GM18873 (cell line): ENCODE results near the gene WDR70.
"Not testable (repeated sequence)": the region's sequence is repeated elsewhere in the genome, so short reads cannot be mapped to it uniquely, and the experiment has no call there.

Experiments
- ATAC-seq: cut with Tn5 transposase; IDR thresholded peaks from one replicate; pipeline ENCODE4 v1.9.1; 2021; ENCODE audit warnings: mild to moderate bottlenecking, moderate library complexity, moderate number of reproducible peaks; ENCODE audit not compliant: unreplicated experiment, low FRiP score

The WDR70 gene

DNA sequence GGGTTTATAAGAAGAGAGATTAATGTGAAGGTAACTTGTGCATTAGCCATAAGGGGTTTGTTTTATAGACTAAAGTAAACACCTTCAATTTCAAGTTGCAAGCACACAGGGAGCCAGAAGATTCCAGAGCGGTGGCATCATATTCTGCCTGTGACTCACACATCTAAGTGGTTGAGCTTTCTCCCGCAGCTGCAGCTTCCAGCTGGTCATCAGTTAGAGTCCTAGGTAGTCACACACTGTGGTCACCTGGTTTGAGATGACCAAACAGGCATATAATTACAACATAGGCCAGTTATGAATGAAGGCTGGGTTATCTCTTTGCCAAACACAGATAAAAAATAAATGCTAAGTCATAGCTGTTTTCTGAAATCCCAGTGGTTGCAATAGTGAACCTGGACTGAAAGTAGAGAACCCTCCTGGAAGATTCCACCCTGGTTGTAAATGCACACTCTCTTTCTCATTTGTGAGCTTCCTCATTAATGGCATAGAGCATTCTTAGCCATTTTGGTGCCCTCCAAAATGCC, 289.5 kb downstream of the WDR70 start:
- ATAC-seq = no peak

DNA sequence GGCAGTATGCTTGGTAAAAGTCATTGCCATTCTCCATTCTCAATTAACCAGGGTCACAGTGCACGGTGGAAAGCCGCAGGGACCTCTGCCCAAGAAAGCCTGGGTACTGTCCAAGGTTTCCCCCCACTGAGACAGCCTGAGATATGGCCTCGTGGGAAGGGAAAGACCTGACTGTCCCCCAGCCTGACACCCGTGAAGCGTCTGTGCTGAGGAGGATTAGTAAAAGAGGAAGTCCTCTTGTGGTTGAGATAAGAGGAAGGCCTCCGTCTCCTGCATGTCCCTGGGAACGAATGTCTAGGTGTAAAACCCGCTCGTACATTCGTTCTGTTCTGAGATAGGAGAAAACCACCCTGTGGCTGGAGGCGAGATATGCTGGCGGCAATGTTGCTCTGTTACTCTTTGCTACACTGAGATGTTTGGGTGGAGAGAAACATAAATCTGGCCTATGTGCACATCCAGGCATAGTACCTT, 293.0 kb downstream of the WDR70 start:
- not testable (repeated sequence) for ATAC-seq

DNA sequence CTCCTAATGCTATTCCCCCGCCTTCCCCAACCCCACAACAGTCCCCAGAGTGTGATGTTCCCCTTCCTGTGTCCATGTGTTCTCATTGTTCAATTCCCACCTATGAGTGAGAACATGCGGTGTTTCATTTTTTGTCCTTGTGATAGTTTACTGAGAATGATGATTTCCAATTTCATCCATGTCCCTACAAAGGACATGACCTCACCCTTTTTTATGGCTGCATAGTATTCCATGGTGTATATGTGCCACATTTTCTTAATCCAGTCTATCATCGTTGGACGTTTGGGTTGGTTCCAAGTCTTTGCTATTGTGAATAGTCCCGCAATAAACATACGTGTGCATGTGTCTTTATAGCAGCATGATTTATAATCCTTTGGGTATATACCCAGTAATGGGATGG, 295.2 kb downstream of the WDR70 start:
- not testable (repeated sequence) for ATAC-seq

DNA sequence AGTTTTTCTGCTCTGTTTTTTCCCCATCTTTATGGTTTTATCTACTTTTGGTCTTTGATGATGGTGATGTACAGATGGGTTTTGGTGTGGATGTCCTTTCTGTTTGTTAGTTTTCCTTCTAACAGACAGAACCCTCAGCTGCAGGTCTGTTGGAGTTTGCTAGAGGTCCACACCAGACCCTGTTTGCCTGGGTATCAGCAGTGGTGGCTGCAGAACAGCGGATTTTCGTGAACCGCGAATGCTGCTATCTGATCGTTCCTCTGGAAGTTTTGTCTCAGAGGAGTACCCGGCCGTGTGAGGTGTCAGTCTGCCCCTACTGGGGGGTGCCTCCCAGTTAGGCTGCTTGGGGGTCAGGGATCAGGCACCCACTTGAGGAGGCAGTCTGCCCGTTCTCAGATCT, 300.2 kb downstream of the WDR70 start:
- not testable (repeated sequence) for ATAC-seq

DNA sequence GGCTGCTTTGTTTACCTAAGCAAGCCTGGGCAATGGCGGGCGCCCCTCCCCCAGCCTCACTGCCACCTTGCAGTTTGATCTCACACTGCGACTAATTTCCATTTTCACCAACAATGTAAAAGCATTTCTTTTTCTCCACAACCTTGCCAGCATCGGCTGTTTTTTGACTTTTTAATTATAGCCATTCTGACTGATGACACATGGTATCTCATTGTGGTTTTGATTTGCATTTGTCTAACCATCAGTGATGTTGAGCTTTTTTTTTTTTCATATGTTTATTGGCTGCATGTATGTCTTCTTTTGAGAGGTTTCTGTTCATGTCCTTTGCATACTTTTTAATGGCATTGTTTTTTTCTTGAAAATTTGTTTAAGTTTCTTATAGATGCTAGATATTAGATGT, 300.8 kb downstream of the WDR70 start:
- ATAC-seq = not testable (repeated sequence)

DNA sequence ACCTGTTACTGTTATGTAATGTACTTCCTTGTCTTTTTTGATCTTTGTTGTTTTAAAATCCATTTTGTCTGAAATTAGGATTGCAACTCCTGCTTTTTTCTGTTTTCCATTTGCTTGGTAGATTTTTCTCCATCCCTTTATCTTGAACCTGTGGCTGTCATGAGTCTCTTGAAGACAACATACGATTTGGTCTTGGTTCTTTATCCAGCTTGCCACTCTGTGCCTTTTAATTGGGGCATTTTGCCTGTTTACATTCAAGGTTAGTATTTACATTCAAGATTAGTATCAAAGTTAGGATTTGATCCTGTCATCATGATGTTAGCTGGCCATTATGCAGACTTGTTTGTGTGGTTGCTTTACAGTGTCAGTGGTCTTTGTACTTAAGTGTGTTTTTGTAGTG, 304.0 kb downstream of the WDR70 start:
- ATAC-seq = no peak

DNA sequence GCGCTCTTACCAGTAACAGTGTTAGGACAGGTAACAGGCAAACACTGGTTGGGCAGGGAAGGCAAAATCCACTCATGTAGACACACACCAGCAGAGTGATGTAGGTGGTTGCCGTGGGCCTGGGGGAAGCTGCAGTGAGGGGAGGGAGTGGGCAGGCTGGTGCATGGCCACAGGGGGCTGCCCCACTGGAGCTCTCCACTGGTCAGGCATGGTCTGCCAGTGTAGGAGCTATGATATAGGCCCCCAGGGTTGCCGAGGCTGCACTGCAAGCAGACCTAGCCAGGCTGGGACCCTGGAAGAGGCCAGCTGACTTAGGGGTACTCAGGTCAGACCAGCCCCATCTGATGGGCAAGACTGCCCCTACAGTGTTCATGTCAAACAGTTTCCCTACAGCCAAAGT, 306.1 kb downstream of the WDR70 start:
- ATAC-seq = no peak

DNA sequence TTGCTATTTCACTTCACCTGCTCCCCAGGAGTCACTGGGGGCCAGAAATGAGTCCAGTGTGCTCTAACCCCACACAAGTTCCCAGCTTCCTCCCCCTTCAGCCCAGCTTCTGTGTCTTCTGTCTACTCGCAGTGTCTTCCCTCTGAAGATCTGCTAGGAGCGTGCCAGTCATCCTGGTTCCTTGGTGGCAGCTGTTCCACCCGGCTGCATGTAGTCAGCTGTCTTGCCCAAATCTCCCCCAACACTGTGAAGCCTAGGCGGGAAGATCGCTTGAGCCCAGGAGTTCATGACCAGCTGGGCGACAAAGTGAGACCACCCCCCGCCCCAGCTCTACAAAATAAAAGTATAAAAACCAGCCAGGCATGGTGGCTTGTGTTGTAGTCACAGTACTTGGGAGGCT, 306.7 kb downstream of the WDR70 start:
- no peak for ATAC-seq

DNA sequence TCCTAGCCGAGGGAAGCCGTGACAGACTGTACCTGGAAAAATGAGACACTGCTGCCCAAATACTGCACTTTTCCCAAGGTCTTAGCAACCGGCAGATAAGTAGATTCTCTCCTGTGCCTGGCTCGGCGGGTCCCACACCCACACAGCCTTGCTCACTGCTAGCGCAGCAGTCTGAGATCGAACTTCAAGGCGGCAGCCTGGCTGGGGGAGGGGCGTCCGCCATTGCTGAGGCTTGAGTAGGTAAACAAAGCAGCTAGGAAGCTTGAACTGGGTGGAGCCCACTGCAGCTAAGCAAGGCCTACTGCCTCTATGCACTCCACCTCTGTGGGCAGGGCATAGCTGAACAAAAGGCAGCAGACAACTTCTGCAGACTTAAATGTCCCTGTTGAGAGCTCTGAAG, 309.8 kb downstream of the WDR70 start:
- not testable (repeated sequence) for ATAC-seq

DNA sequence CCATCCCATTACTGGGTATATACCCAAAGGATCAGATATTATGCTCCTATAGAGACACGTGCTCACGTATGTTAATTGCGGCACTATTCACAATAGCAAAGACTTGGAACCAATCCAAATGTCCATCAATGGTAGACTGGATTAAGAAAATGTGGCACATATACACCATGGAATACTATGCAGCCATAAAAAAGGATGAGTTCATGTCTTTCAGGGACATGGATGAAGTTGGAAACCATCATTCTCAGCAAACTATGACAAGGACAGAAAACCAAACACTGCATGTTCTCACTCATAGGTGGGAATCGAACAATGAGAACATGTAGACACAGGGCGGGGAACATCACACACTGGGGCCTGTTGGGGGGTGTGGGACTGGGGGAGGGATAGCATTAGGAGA, 315.2 kb downstream of the WDR70 start:
- ATAC-seq = not testable (repeated sequence)

DNA sequence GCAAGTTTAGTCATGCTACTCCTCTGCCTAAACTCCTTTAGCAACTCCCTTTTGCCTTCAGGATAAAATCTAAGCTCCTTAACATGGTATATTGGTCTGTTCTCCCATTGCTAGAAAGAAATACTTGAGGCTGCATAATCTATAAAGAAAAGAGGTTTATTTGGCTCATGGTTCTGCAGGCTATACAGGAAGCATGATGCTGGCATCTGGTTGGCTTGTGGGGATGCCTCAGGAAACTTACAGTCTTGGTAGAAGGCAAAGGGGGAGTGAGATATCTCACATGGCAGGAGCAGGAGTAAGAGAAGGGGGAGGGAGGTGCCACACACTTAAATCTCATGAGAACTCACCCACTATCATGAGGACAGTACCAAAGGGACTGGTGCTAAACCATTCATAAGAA, 315.7 kb downstream of the WDR70 start:
- ATAC-seq = no peak

DNA sequence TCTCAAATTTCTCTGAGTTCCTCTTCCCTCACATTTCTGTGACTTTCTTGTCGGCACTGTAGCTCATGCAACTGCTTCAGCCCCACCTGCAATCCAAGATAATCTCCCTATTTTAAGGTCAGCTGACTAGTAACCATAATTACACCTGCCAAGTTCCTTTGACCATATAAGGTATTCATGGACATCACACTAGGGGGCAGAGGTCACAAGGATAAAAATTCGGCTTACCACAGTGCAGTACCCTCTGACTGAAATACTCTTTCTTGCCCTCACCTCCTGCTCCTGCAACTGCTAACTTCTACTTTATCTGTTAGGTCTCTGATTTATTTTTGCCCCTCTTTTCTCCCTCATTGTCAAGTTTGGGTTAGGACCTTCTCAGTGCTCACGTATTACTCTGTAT, 316.5 kb downstream of the WDR70 start:
- no peak for ATAC-seq

DNA sequence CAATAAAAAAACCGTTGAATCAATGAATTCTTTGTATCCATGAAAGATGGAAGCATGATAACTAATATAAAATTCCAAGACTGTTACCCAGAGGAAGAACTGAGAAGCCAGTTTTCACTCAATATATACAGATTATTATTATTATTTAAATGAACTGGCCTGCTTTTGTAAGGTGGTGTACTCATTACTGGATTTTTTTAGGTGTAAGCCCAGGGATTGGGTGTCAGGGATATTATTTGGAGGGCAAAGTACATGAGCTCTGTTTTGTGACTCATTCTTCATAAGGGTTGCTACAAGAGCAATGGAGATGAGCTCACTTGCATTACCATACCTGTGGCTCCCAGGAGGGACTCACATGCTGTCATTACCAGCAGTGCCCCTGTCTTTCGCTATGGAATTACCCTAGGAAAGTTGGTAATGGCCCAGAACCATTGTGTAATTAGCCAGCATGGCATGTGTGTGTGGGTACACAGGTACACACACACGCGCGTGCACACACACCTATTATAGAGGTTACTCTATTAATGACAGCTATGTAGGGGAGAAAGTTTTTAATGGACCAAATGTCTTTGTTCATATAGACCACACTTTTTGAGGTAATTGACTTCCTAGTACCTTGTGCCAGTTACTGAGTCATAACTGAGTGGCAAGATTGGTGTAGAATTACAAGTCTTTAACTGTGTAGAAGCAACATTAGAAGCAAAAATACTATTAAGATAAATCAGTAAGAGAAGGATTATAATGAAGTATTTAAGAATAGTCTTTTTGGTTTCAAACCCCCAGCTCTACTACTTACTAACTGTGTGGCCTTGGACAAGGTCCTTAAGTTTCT, 317.3 kb downstream of the WDR70 start:
- ATAC-seq = no peak

DNA sequence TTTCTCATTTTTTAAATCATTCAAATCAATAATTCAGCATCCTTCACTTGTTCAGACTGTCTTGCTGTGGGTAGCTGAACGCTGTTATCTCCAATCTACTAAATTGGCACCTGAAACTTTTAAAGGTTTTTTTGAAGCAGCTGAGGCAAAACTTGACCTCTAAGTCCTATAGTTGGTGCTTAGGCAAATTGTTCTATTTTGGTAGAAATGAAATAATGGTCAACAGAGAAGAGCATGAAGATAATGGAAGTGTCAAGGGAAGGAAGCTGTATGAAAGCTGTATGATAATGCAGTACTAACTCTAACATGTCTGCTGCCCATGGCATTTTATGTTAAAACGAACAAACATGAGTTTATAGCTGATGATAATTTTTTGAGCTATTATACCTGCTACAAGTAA, 322.8 kb downstream of the WDR70 start:
- no peak for ATAC-seq

DNA sequence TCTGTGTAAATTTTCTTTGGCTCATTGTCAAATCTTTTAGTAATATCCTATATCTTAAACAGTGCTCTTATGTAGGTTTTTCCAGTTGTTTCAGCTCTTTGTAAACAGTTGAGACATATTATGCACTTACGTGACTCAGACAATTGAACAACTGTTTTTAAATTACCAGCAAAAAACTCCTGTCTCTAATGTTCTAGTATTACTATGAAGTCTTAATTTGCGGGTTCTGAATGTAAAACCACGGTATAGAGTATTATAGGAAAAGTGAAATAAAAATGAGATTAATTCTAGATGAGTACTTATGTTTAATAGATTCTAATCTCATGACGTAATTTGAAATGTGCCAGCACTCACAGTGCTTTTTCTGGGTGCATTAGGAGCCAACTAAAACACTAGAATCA, 324.7 kb downstream of the WDR70 start:
- no peak for ATAC-seq

DNA sequence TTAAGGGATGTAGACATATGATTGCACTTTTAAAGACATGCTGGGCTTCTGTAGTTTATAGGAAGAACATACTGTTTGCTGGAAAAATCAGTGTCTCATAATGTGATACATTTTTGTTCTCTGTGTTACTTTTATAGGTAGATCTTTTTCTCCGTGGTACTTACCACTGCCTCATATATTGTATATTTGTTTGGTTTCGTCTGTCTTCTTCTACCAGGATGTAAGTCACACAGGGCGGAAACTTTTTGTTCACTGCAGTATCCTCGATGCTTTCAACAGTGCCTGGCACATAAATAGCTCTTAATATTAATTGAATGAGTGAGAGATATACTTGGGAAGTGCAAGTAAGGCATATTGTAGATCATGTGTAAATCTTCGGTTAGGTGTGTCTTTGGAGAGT, 325.3 kb downstream of the WDR70 start:
- ATAC-seq = no peak

DNA sequence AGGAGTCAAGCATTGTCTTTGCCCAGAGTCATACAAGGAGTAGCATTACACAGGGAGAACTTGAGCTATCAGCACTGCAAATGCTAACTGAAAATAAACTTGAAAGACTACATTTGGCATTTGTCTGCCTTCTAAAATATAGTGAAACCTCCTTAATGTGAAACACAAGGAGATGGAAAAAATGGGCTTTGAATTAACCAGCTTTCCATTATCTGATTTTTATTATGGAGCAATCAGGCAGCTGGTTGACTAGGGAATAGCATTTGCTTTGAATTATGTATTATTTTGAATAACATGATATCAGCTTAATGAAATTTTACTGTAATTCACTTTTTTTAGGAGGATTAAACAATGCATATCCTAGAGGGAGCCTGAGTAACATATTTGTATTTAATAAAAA, 329.9 kb downstream of the WDR70 start:
- ATAC-seq = no peak

DNA sequence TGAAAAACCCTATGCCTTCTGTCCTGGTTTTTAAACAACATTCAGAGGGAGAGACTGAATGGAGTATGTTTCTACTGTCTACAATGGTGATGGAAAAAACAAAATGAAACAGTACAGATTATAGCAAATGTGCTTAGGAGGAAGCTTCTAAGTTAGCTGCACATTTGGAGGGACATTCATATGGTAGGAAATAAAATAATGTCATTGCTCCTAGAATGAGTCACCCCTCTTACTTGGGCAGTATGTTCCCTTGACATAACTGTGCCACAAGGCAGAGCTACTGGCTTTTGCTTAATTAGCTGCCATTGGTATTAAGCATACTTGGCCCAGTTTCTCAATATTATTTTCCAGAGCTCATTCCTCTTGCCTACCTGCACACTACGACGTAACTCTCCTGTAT, 331.8 kb downstream of the WDR70 start:
- ATAC-seq = no peak

DNA sequence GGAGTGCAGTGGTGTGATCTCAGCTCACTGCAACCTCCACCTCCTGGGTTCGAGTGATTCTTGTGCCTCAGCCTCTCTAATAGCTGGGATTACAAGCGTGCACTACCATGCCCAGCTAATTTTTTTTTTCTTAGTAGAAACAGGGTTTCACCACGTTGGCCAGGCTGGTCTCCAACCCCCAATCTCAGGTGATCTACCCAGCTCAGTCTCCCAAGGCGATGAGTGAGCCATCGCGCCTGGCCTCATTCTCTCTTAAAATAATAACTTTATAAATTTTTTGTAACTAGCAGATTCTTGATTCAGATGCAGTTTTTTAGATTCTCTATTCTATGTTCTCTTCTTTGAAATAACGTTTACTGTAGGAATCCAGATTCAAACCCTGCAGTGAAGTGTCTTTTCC, 333.6 kb downstream of the WDR70 start:
- ATAC-seq = no peak

DNA sequence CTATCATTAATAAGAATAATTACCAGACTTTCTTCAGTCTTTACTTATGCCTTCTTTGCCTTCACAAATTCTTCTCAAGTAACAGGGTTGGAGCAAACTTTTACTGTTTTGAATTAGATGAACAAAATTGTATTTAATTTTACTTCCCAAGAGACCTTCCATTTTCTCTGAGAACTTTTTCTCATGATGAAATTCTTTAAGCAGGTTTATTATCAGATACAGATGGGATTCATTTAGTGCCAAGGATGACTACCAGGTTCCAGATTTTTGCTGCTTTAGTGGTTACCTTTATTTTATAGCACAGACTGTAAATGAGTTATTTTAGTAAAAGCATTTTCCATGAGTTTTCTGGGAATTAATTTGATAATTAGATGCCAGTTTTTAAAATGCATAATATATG, 335.6 kb downstream of the WDR70 start:
- ATAC-seq = no peak

DNA sequence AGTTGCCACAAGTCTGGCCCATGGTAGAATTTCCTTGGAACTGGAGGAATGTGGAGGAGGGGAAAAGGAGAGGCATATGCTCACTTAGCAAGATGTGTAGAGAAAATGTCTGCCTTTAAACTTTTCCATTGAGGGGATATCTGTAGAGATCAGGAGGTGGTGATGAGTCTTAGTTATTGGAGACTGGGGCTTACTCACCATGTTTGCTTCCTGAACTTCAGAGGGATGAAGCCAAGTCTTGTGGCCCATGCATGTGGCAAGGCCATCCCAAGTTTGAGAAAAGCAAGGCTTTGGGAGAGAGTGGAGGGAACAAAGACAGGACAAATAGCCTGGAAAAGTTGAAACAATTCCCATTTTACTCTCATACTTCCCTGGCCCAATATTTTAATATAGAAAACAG, 336.2 kb downstream of the WDR70 start:
- ATAC-seq = no peak

DNA sequence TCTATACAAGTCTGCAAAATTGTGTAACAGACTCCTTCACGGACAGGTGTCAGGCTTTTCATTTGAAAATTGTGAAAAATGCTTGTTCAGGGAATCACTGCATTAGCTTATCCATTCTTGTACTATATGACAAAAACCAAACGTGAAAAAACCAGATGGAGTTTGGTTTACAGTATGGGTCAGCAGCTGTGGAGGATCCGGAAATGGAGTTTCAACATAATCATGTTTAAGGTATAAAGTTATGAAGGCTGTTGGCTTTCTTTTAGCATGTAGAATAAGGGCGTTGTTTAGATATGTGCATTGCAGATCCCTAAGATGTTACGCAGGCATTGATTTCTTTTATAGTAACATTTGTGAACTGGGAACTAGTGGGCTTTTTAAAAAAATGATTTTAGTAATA, 336.9 kb downstream of the WDR70 start:
- ATAC-seq = no peak
